SU-DHL-6 (cell line): ENCODE data around the gene SH2D4B.

ENCODE experiments used
- H2AFZ ChIP-seq: fragments of 200-600 bp; sonication (generic); 2 replicates; pipeline ENCODE4 v1.6.1; 2014; ENCODE audit warnings: low read depth, mild to moderate bottlenecking, moderate library complexity, mixed read lengths, antibody characterized with exemption, low read length; ENCODE audit not compliant: severe bottlenecking
- H3F3A ChIP-seq: fragments of 200-600 bp; shearing (Covaris generic); 2 replicates; pipeline ENCODE4 v1.6.0; 2016; ENCODE audit warnings: antibody characterized with exemption, mild to moderate bottlenecking; ENCODE audit not compliant: insufficient read depth
- H3K27ac ChIP-seq: fragments of 200-600 bp; sonication (generic); 2 replicates; pipeline ENCODE4 v1.5.1; 2016; ENCODE audit warnings: low read depth, mild to moderate bottlenecking, low read length, moderate library complexity, mixed read lengths
- H3K27me3 ChIP-seq: fragments of 200-600 bp; sonication (generic), shearing (Covaris generic); 2 replicates; pipeline ENCODE4 v1.6.0; 2014; ENCODE audit warnings: mild to moderate bottlenecking, low read length
- H3K36me3 ChIP-seq: fragments of 200-600 bp; sonication (generic); 2 replicates; pipeline ENCODE4 v1.6.1; 2014; ENCODE audit warnings: mild to moderate bottlenecking, low read length, mixed read lengths
- H3K4me2 ChIP-seq: fragments of 300-600, 200-600 bp; shearing (Covaris generic), sonication (generic); 2 replicates; pipeline ENCODE4 v1.6.0; 2014; ENCODE audit warnings: low read length, low read depth, mild to moderate bottlenecking; ENCODE audit not compliant: poor library complexity, severe bottlenecking
- H3K4me3 ChIP-seq: fragments of 200-600 bp; sonication (generic); 2 replicates; pipeline ENCODE4 v1.5.1; 2014; ENCODE audit warnings: antibody characterized with exemption, low read length, mild to moderate bottlenecking, mixed read lengths; ENCODE audit not compliant: insufficient read depth, poor library complexity, severe bottlenecking
- H3K79me2 ChIP-seq: fragments of 200-600 bp; sonication (generic); 2 replicates; pipeline ENCODE4 v1.6.1; 2014; ENCODE audit warnings: mild to moderate bottlenecking, low read length, moderate library complexity; ENCODE audit not compliant: insufficient read depth
- H3K9ac ChIP-seq: fragments of 200-600 bp; sonication (generic); 2 replicates; pipeline ENCODE4 v1.7.0; 2014; ENCODE audit warnings: mild to moderate bottlenecking, low read length
- H3K9me2 ChIP-seq: fragments of 200-600 bp; sonication (generic); replicated peaks from 2 replicates; pipeline ENCODE4 v1.6.1; 2014; ENCODE audit warnings: low read length; ENCODE audit not compliant: insufficient read depth
- H3K9me3 ChIP-seq: fragments of 200-600 bp; sonication (generic); 2 replicates; pipeline ENCODE4 v1.6.1; 2014; ENCODE audit warnings: low read length, mixed read lengths; ENCODE audit not compliant: insufficient read depth
- H4K20me1 ChIP-seq: fragments of 200-600 bp; sonication (generic); 2 replicates; pipeline ENCODE4 v1.6.1; 2014; ENCODE audit warnings: low read depth, mild to moderate bottlenecking, antibody characterized with exemption, low read length, moderate library complexity, mixed read lengths
- EZH2phosphoT487 ChIP-seq: fragments of 200-600 bp; sonication (generic), shearing (Covaris generic); conservative IDR thresholded peaks from 2 replicates; pipeline ENCODE4 v1.6.1; 2018; ENCODE audit warnings: mild to moderate bottlenecking, antibody characterized with exemption, low read length, moderate library complexity, mixed read lengths
- TF ChIP-seq, protein P1 (sequence below): fragments of 200-600 bp; sonication (generic); IDR thresholded peaks from one replicate; pipeline ENCODE4 v1.5.1; 2017; ENCODE audit warnings: antibody characterized with exemption, mild to moderate bottlenecking, low read length, moderate library complexity; ENCODE audit not compliant: insufficient read depth, poor library complexity, severe bottlenecking

SH2D4B gene

DNA sequence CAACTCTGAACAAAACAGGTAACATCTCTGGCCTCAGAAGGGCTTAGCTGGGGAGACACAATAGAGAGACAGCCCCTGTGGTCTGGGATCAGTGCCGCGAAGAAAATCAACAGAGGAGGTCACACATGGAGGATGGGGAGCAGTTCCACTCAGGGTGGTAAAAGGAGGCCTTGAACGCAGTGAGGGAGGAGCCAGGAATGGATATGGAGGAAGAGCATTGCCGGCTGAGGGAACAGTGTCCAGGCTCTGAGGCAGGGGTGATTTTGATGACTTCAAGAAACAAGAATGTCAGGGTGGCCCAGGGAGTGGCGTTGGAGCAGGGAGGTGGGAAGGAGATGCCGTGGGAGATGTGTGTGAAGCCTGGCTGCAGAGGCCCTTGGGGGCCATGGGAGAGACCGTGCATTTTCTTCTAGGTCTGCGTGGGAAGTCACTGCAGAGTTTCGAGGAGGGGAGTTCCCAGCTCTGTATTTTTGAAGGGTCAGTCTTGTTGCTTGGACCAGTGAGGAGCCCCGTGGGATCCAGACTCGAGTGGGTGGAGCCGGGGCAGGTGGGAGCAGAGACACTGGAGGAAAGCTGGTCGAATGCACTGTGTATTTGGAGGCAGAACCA lies 35.7 kb upstream of the SH2D4B start:
- no peak overlapping the region for H3K4me2 ChIP-seq
- H3K79me2 ChIP-seq, result no peaks in the 10 kb centered on the region
- H3K27ac ChIP-seq, result no peak overlapping the region
- H2AFZ ChIP-seq, result no peak overlapping the region
- TF ChIP-seq EZH2phosphoT487, result no peak
- TF ChIP-seq, protein P1, sequence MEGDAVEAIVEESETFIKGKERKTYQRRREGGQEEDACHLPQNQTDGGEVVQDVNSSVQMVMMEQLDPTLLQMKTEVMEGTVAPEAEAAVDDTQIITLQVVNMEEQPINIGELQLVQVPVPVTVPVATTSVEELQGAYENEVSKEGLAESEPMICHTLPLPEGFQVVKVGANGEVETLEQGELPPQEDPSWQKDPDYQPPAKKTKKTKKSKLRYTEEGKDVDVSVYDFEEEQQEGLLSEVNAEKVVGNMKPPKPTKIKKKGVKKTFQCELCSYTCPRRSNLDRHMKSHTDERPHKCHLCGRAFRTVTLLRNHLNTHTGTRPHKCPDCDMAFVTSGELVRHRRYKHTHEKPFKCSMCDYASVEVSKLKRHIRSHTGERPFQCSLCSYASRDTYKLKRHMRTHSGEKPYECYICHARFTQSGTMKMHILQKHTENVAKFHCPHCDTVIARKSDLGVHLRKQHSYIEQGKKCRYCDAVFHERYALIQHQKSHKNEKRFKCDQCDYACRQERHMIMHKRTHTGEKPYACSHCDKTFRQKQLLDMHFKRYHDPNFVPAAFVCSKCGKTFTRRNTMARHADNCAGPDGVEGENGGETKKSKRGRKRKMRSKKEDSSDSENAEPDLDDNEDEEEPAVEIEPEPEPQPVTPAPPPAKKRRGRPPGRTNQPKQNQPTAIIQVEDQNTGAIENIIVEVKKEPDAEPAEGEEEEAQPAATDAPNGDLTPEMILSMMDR, result no peak
- H4K20me1 ChIP-seq, result no peaks in the 10 kb centered on the region
- H3K9me3 ChIP-seq, result no peaks in the 10 kb centered on the region
- H3K27me3 ChIP-seq, result no peaks in the 10 kb centered on the region
- H3K4me3 ChIP-seq, result no peak overlapping the region
- H3K36me3 ChIP-seq, result no peaks in the 10 kb centered on the region
- no peaks in the 10 kb centered on the region for H3K9me2 ChIP-seq
- H3F3A ChIP-seq, result no peaks in the 10 kb centered on the region
- no peak overlapping the region for H3K9ac ChIP-seq

DNA sequence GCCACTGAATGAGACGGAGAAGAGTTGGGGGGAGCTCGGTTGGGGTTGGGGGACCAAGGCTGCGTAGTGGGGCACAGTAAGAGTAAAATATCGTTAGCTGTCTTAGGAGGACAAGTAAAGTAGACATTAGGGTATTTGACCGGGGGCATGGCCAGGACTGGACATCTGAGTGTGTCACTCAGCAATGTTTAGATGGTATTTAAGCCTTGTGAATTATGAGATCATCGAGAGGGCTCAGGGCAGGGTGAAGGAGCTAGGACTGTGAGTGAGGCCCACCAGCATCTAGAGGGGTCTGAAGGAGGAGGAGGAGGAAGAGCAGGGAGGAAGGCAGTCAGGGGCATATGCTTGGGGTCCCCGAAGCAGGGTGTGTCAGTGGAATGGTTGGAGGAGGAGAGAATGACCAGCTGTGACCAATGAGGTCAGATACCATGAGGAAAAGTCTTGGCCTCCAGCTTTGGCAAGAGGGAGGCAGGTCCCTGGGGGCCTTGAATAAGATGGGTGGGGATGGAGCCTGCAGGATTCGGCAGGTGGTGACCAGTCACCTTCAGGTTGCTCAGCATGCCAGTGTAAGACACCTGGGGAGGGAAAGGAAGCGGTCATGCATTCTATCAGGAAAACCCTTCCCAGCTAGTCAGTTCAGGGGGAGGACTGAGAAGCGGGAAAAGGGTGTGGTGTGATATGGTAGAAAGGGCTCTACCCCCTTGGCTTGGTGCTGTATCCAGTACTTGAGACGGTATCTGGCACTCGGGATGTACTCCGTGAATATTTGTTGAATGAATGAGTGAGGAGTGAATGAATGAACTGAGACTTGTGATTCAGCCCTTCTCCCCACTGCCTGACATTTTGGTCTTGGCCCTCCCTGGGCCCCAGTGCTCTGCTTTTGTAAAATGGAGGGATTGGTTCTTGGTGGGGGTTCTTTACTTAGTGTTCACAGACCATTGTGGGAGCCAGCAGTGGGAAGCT lies 34.8 kb upstream of the SH2D4B start:
- H3K27ac ChIP-seq, result no peak overlapping the region
- H2AFZ ChIP-seq, result no peak overlapping the region
- no peak overlapping the region for H3K4me2 ChIP-seq
- H3K36me3 ChIP-seq, result no peaks in the 10 kb centered on the region
- H3K4me3 ChIP-seq, result no peak overlapping the region
- no peaks in the 10 kb centered on the region for H3F3A ChIP-seq
- no peak overlapping the region for H3K9ac ChIP-seq
- TF ChIP-seq EZH2phosphoT487, result no peak
- TF ChIP-seq, protein P1, result no peak
- no peaks in the 10 kb centered on the region for H3K27me3 ChIP-seq
- no peaks in the 10 kb centered on the region for H3K79me2 ChIP-seq
- no peaks in the 10 kb centered on the region for H4K20me1 ChIP-seq
- H3K9me3 ChIP-seq, result no peaks in the 10 kb centered on the region
- H3K9me2 ChIP-seq, result no peaks in the 10 kb centered on the region

DNA sequence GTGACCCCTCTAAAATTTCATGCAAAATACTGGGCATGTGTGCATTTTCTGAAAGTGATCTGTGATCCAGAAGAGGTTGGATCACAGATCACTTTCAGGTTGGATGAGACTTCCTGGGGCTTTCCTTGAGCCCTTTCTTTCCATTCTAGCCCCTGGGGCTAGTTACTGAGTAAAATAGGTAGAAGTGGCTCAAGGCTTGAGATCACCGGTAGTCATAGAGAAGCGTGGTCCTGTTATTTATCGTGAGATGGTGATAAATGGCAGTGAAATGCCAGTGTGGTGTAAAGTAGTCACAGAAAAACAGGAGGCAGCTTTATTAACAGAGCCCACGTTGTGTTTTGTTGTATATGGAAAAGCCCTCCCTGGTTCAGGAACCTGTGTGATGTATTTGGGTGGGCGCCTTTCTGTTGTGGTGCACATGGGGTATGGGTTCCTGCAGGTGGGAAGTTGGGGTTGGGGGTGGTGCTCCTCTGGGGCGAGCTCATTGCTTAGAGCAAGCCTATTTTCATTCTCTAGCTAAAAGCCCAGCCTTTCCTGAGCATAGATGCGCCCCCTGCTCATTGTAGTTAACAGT lies 34.0 kb upstream of the SH2D4B start:
- H3F3A ChIP-seq, result no peaks in the 10 kb centered on the region
- H3K27ac ChIP-seq, result no peak overlapping the region
- TF ChIP-seq, protein P1, result no peak
- no peak for TF ChIP-seq EZH2phosphoT487
- H2AFZ ChIP-seq, result no peak overlapping the region
- H3K4me2 ChIP-seq, result no peak overlapping the region
- no peak overlapping the region for H3K9ac ChIP-seq
- H3K79me2 ChIP-seq, result no peaks in the 10 kb centered on the region
- no peaks in the 10 kb centered on the region for H3K9me3 ChIP-seq
- H3K36me3 ChIP-seq, result no peaks in the 10 kb centered on the region
- no peaks in the 10 kb centered on the region for H3K9me2 ChIP-seq
- no peak overlapping the region for H3K4me3 ChIP-seq
- H3K27me3 ChIP-seq, result no peaks in the 10 kb centered on the region
- H4K20me1 ChIP-seq, result no peaks in the 10 kb centered on the region
